Chondrocyte (in vitro differentiated cells): ENCODE measurements around the gene ALOX12. TPM values are rescaled to one million over a fixed set of nuclear protein-coding genes. Genes with fewer than 3 reads are reported as not detected.
"Not testable (repeated sequence)": the region's sequence is repeated elsewhere in the genome, so short reads cannot be mapped to it uniquely, and the experiment has no call there.

Experiments
- DNase-seq: peaks from one replicate; pipeline ENCODE4 v3.0.0; 2021; ENCODE audit warnings: mixed read lengths, low spot score
- H3K27ac Mint-ChIP-seq: one replicate; pipeline ENCODE4 v1.8.0; 2021; ENCODE audit warnings: mild to moderate bottlenecking, moderate library complexity, mixed read lengths; ENCODE audit not compliant: unreplicated experiment
- H3K27me3 Mint-ChIP-seq: 2 replicates; pipeline ENCODE4 v1.8.0; 2021; ENCODE audit warnings: low read depth, mixed read lengths
- H3K36me3 Mint-ChIP-seq: 2 replicates; pipeline ENCODE4 v1.8.0; 2021; ENCODE audit warnings: low read depth, mixed read lengths
- H3K4me1 Mint-ChIP-seq: 2 replicates; pipeline ENCODE4 v1.8.0; 2021; ENCODE audit warnings: low read depth, mild to moderate bottlenecking, mixed read lengths
- H3K4me3 Mint-ChIP-seq: one replicate; pipeline ENCODE4 v1.8.0; 2021; ENCODE audit warnings: mild to moderate bottlenecking, moderate library complexity, mixed read lengths; ENCODE audit not compliant: unreplicated experiment
- H3K9me3 Mint-ChIP-seq: 2 replicates; pipeline ENCODE4 v1.8.0; 2021; ENCODE audit warnings: low read depth, mixed read lengths
- CTCF ChIP-seq: fragments of 200-600 bp; sonication (generic); IDR thresholded peaks from 2 replicates; pipeline ENCODE4 v1.5.0; 2021; ENCODE audit warnings: antibody characterized with exemption, mild to moderate bottlenecking, moderate library complexity
- total RNA-seq: library from RNA; stranded (reverse); gene quantifications from 3 replicates; pipeline ENCODE4 v1.2.1, GENCODE V29; 2021

ALOX12 gene
- total RNA-seq, 1 donor from 2014 or later, result not detected

- no peaks in the 10 kb centered on the region for H3K4me1 Mint-ChIP-seq
- H3K4me3 Mint-ChIP-seq, result no peak overlapping the region
- H3K36me3 Mint-ChIP-seq, result peaks cover 1% of the 10 kb centered on the region
- no peak for TF ChIP-seq CTCF
- no peaks in the 10 kb centered on the region for H3K9me3 Mint-ChIP-seq
- H3K27me3 Mint-ChIP-seq, result no peaks in the 10 kb centered on the region
- DNase-seq, result no peak
- no peak overlapping the region for H3K27ac Mint-ChIP-seq
These were observed 9.2 kb upstream of the ALOX12 start for GRCh38 chr17:6986676-6987075.

- DNase-seq, result no peak
- no peak overlapping the region for H3K4me3 Mint-ChIP-seq
- no peaks in the 10 kb centered on the region for H3K9me3 Mint-ChIP-seq
- H3K27me3 Mint-ChIP-seq, result no peaks in the 10 kb centered on the region
- peaks cover 2% of the 10 kb centered on the region for H3K4me1 Mint-ChIP-seq
- no peak for TF ChIP-seq CTCF
- no peak overlapping the region for H3K27ac Mint-ChIP-seq
- H3K36me3 Mint-ChIP-seq, result peaks cover 1% of the 10 kb centered on the region
These were observed 6.1 kb upstream of the ALOX12 start for GRCh38 chr17:6989779-6990178.

GRCh38 chr17:6993613-6994056 is 2.2 kb upstream of the ALOX12 start:
- not testable (repeated sequence) for H3K27ac Mint-ChIP-seq, DNase-seq, H3K9me3 Mint-ChIP-seq, H3K4me1 Mint-ChIP-seq, H3K4me3 Mint-ChIP-seq, H3K27me3 Mint-ChIP-seq
- H3K36me3 Mint-ChIP-seq, result peaks cover 14% of the 10 kb centered on the region

- DNase-seq, result no peak
- peaks cover 5% of the 10 kb centered on the region for H3K4me1 Mint-ChIP-seq
- no peaks in the 10 kb centered on the region for H3K27me3 Mint-ChIP-seq
- H3K27ac Mint-ChIP-seq, result no peak overlapping the region
- H3K4me3 Mint-ChIP-seq, result no peak overlapping the region
- no peak for TF ChIP-seq CTCF
- H3K9me3 Mint-ChIP-seq, result no peaks in the 10 kb centered on the region
- H3K36me3 Mint-ChIP-seq, result peaks cover 14% of the 10 kb centered on the region
These were observed 1.7 kb upstream of the ALOX12 start for GRCh38 chr17:6994118-6994598.

GRCh38 chr17:6994666-6995256 is 1.1 kb upstream of the ALOX12 start:
- Mint-ChIP-seq H3K4me3 (no peak overlapping the region), H3K27me3 (no peaks in the 10 kb centered on the region), H3K27ac (no peak overlapping the region), H3K4me1 (peaks cover 5% of the 10 kb centered on the region), H3K36me3 (peaks cover 19% of the 10 kb centered on the region), H3K9me3 (no peaks in the 10 kb centered on the region)
- no peak for TF ChIP-seq CTCF
- no peak for DNase-seq
